Liver (tissue), 9 donors: ENCODE measurements around the gene SOCS3. TPM values are rescaled to one million over a fixed set of nuclear protein-coding genes. Genes with fewer than 3 reads are reported as not detected.

Experiments
- DNase-seq: peaks from one replicate; pipeline ENCODE4 v3.0.0-alpha.2; 2017; ENCODE audit warnings: low spot score
- H3K27ac ChIP-seq, 2 donors: one replicate each; pipeline ENCODE4 v1.7.0; 2013; ENCODE audit warnings: inconsistent platforms in 2 of 2, low read length in 2 of 2, control low read depth in 1 of 2, low read depth in 1 of 2, mild to moderate bottlenecking in 1 of 2
- H3K27me3 ChIP-seq, 4 donors: one replicate each; pipeline versions ENCODE4 v1.6.1 to v1.7.0; 2013; ENCODE audit warnings: low read length in 3 of 4, inconsistent platforms in 1 of 4, mild to moderate bottlenecking in 1 of 4, moderate library complexity in 1 of 4; ENCODE audit not compliant: control insufficient read depth in 4 of 4, insufficient read depth in 4 of 4
- H3K36me3 ChIP-seq, 4 donors: one replicate each; pipeline versions ENCODE4 v1.6.1 to v1.7.0; 2013; ENCODE audit warnings: low read length in 3 of 4, mild to moderate bottlenecking in 3 of 4, low read depth in 1 of 4, moderate library complexity in 1 of 4; ENCODE audit not compliant: control insufficient read depth in 4 of 4, insufficient read depth in 3 of 4
- H3K4me1 ChIP-seq, 4 donors: one replicate each; pipeline versions ENCODE4 v1.6.1 to v1.7.0; 2013; ENCODE audit warnings: low read length in 3 of 4, mild to moderate bottlenecking in 3 of 4, moderate library complexity in 1 of 4; ENCODE audit not compliant: control insufficient read depth in 4 of 4, insufficient read depth in 4 of 4
- H3K4me3 ChIP-seq, 3 donors: one replicate each; pipeline versions ENCODE4 v1.6.1 to v1.7.0; 2013; ENCODE audit warnings: low read length in 3 of 3, control low read depth in 1 of 3, low read depth in 1 of 3, mild to moderate bottlenecking in 1 of 3
- H3K9ac ChIP-seq, 2 donors: one replicate each; pipeline ENCODE4 v1.7.0; 2013; ENCODE audit warnings: low read length in 2 of 2, mild to moderate bottlenecking in 2 of 2, moderate library complexity in 2 of 2, control low read depth in 1 of 2, low read depth in 1 of 2
- H3K9me3 ChIP-seq, 4 donors: one replicate each; pipeline versions ENCODE4 v1.6.1 to v1.7.0; 2013; ENCODE audit warnings: low read length in 3 of 4; ENCODE audit not compliant: control insufficient read depth in 4 of 4
- CTCF ChIP-seq: fragments of 150-350 bp; IDR thresholded peaks from 2 replicates; pipeline ENCODE4 v1.5.1; 2017; ENCODE audit warnings: improper control_type of control experiment, low read depth, low read length; ENCODE audit not compliant: missing input control
- EGR1 ChIP-seq, 2 donors: IDR thresholded peaks; 2 replicates each; pipeline ENCODE4 v1.6.1; 2016 to 2018; ENCODE audit warnings: antibody characterized with exemption in 2 of 2, low read depth in 2 of 2
- FOXA1 ChIP-seq: IDR thresholded peaks from 2 replicates; pipeline ENCODE4 v1.6.1; 2016; ENCODE audit warnings: antibody characterized with exemption
- FOXA2 ChIP-seq: IDR thresholded peaks from 2 replicates; pipeline ENCODE4 v1.6.1; 2016; ENCODE audit warnings: antibody characterized with exemption
- GABPA ChIP-seq, 2 donors: IDR thresholded peaks in 1 of 2; conservative IDR thresholded peaks in 1 of 2; 2 replicates each; pipeline ENCODE4 v1.6.1; 2016; ENCODE audit warnings: antibody characterized with exemption in 2 of 2, mild to moderate bottlenecking in 1 of 2, moderate library complexity in 1 of 2
- HNF4A ChIP-seq, 2 donors: conservative IDR thresholded peaks; 2 replicates each; pipeline ENCODE4 v1.6.1; 2016; ENCODE audit warnings: antibody characterized with exemption in 2 of 2, mild to moderate bottlenecking in 2 of 2
- HNF4G ChIP-seq: IDR thresholded peaks from 2 replicates; pipeline ENCODE4 v1.6.1; 2016; ENCODE audit warnings: antibody characterized with exemption
- JUND ChIP-seq, 2 donors: IDR thresholded peaks; 2 replicates each; pipeline ENCODE4 v1.6.1; 2016; ENCODE audit warnings: antibody characterized with exemption in 2 of 2
- MAX ChIP-seq: IDR thresholded peaks from 2 replicates; pipeline ENCODE4 v1.6.1; 2016; ENCODE audit warnings: antibody characterized with exemption
- NR2F2 ChIP-seq: IDR thresholded peaks from 2 replicates; pipeline ENCODE4 v1.6.1; 2016; ENCODE audit warnings: antibody characterized with exemption
- RAD21 ChIP-seq, 2 donors: IDR thresholded peaks; 2 replicates each; pipeline ENCODE4 v1.6.1; 2016; ENCODE audit warnings: antibody characterized with exemption in 2 of 2, mild to moderate bottlenecking in 2 of 2
- RXRA ChIP-seq, 2 donors: IDR thresholded peaks; 2 replicates each; pipeline ENCODE4 v1.6.1; 2017 to 2018; ENCODE audit warnings: antibody characterized with exemption in 2 of 2, mild to moderate bottlenecking in 1 of 2
- SP1 ChIP-seq: IDR thresholded peaks from 2 replicates; pipeline ENCODE4 v1.6.1; 2018; ENCODE audit warnings: antibody characterized with exemption, mild to moderate bottlenecking
- TAF1 ChIP-seq: conservative IDR thresholded peaks from 2 replicates; pipeline ENCODE4 v1.6.1; 2016; ENCODE audit warnings: antibody characterized with exemption, mild to moderate bottlenecking
- YY1 ChIP-seq: IDR thresholded peaks from 2 replicates; pipeline ENCODE4 v1.6.1; 2016; ENCODE audit warnings: antibody characterized with exemption, mild to moderate bottlenecking
- ZBTB33 ChIP-seq: IDR thresholded peaks from 2 replicates; pipeline ENCODE4 v1.6.1; 2016; ENCODE audit warnings: antibody characterized with exemption
- WGBS: extraction: QIAGEN DNeasy Blood & Tissue Kit; methylation state at CpG from one replicate; pipeline ENCODE4 v1.1.7; 2013; 5-methylcytosine and 5-hydroxymethylcytosine counted together
- polyA plus RNA-seq, 2 donors: library from polyadenylated mRNA; stranded (reverse) in 1 of 2; unstranded in 1 of 2; fragments of 200-250 nt in 1 of 2; fragments of >200 nt in 1 of 2; fragmentation: Nextera tagmentation in 1 of 2; extraction: Ambion mirVana in 1 of 2; gene quantifications; one replicate each; pipeline versions ENCODE4 v1.2.1 to v1.2.3, GENCODE V29; 2013 to 2015
- total RNA-seq, 2 donors: library from RNA; depleted of rRNA; stranded (reverse); fragments of >200 nt; gene quantifications; one replicate each; pipeline ENCODE4 v1.2.3, GENCODE V29; 2014
- TF ChIP-seq, protein P1 (sequence below): IDR thresholded peaks from 2 replicates; pipeline ENCODE4 v1.6.1; 2016; ENCODE audit warnings: antibody characterized with exemption, mild to moderate bottlenecking
- donor health status: healthy.
- donor health status: healthy.
- donor health status: healthy.
- donor health status: healthy.
- donor health status: healthy.

SOCS3 gene
- total and polyA plus RNA-seq, 4 donors, result 12.2 to 48.0 (median 18.3) TPM

DNA sequence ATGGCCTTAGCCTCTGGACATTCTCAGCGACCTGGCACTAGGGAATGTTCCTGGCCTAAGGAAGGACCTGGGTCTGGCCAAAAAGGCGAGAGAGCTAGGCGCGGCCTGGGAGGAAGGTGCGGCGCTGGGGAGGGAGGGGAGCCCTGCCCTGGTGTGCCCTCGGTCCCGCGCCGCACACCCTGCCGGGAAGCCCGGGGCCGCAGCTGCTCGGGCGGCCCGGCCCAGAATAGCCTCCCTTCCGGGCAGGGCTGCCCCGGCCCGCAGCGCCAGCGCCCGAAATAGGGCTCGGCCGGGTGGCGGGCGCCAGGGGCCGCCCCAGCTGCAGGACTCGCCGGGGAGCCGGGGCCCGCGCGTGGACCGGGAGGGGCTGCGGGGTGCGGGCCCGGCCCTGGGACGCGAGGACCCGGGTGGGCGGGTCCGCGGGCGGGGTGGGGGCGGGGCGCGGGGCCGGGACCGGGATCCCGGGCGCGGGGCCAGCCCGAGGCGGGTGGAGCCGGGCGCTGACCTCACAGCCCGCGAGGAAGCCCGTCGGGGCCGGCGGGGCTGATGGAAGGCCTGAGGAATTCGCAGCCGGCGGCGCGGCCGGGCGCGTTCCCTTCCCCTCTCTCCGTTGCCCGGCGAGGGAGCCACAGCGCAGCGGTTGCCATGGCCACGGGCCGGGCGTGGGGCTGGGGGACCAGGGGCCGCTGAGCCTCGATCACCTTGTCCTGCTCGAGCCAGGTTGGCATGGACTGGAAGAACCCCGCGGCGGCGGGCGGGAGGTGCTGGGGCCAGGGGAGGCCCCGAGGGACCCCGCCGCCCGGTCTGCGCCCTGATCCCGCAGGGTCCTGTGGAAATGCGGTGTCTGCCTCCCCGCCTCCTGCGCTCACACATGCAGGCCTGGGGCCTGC, 18.1 kb downstream of the SOCS3 start:
- WGBS, result 7% methylated on average over 95 of the region's 95 CpGs
- H3K4me3 ChIP-seq, result peak overlapping the region; percentile 22 to 58 (median 35)
- H3K9me3 ChIP-seq, result no peaks in the 10 kb centered on the region
- H3K4me1 ChIP-seq, result peaks cover 2 to 23% (median 15%) of the 10 kb centered on the region in 4 donors
- peak overlapping the region; percentile 69 to 81 for H3K27ac ChIP-seq
- no peaks in the 10 kb centered on the region for H3K36me3 ChIP-seq
- peak; percentile 63 for DNase-seq
- peak overlapping the region in 1 of 2 donors; percentile 25 for H3K9ac ChIP-seq
- H3K27me3 ChIP-seq, result no peaks in the 10 kb centered on the region
- TF ChIP-seq JUND (IDR thresholded peaks at IDR 0.05), result no peak
- TF ChIP-seq CTCF, result no peak
- no peak for TF ChIP-seq ZBTB33
- no peak for TF ChIP-seq NR2F2
- TF ChIP-seq SP1, result no peak
- no peak for TF ChIP-seq YY1
- no peak for TF ChIP-seq RAD21 (IDR thresholded peaks at IDR 0.05)
- TF ChIP-seq EGR1 (IDR thresholded peaks at IDR 0.05; ENCODE audit: low read depth in 2 of 2), result no peak
- no peak for TF ChIP-seq MAX
- TF ChIP-seq FOXA2, result no peak

GRCh38 chr17:78340183-78340955, 19.5 kb downstream of the SOCS3 start:
- Histone ChIP-seq H3K27ac (no peak overlapping the region), H3K36me3 (no peaks in the 10 kb centered on the region), H3K9ac (no peak overlapping the region), H3K4me3 (no peak overlapping the region), H3K4me1 (peaks cover 2 to 23% (median 15%) of the 10 kb centered on the region in 4 donors), H3K27me3 (no peaks in the 10 kb centered on the region), H3K9me3 (no peaks in the 10 kb centered on the region)
- 88% methylated on average over 10 of the region's 10 CpGs for WGBS
- DNase-seq, result no peak
- TF ChIP-seq FOXA1, result no peak
- TF ChIP-seq JUND (IDR thresholded peaks at IDR 0.05), result no peak
- TF ChIP-seq GABPA (IDR thresholded peaks at IDR 0.05 in 1 of 2, conservative IDR thresholded peaks at IDR 0.05 in 1 of 2), result no peak
- TF ChIP-seq TAF1, result no peak
- no peak for TF ChIP-seq RAD21 (IDR thresholded peaks at IDR 0.05)
- TF ChIP-seq YY1, result no peak
- TF ChIP-seq CTCF, result no peak
- TF ChIP-seq, protein P1, sequence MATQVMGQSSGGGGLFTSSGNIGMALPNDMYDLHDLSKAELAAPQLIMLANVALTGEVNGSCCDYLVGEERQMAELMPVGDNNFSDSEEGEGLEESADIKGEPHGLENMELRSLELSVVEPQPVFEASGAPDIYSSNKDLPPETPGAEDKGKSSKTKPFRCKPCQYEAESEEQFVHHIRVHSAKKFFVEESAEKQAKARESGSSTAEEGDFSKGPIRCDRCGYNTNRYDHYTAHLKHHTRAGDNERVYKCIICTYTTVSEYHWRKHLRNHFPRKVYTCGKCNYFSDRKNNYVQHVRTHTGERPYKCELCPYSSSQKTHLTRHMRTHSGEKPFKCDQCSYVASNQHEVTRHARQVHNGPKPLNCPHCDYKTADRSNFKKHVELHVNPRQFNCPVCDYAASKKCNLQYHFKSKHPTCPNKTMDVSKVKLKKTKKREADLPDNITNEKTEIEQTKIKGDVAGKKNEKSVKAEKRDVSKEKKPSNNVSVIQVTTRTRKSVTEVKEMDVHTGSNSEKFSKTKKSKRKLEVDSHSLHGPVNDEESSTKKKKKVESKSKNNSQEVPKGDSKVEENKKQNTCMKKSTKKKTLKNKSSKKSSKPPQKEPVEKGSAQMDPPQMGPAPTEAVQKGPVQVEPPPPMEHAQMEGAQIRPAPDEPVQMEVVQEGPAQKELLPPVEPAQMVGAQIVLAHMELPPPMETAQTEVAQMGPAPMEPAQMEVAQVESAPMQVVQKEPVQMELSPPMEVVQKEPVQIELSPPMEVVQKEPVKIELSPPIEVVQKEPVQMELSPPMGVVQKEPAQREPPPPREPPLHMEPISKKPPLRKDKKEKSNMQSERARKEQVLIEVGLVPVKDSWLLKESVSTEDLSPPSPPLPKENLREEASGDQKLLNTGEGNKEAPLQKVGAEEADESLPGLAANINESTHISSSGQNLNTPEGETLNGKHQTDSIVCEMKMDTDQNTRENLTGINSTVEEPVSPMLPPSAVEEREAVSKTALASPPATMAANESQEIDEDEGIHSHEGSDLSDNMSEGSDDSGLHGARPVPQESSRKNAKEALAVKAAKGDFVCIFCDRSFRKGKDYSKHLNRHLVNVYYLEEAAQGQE, result no peak
- TF ChIP-seq MAX, result no peak
- TF ChIP-seq RXRA (IDR thresholded peaks at IDR 0.05), result no peak
- TF ChIP-seq EGR1 (IDR thresholded peaks at IDR 0.05; ENCODE audit: low read depth in 2 of 2), result no peak
- no peak for TF ChIP-seq FOXA2
- TF ChIP-seq HNF4G, result no peak
- TF ChIP-seq SP1, result no peak
- TF ChIP-seq HNF4A (conservative IDR thresholded peaks at IDR 0.05), result no peak
- TF ChIP-seq NR2F2, result no peak
